Neural cell (in vitro differentiated cells): ENCODE measurements around the gene STAC3. TPM values are rescaled to one million over a fixed set of nuclear protein-coding genes. Genes with fewer than 3 reads are reported as not detected.

Experiments used
- H2AFZ ChIP-seq: fragments of 200-600, 300-800 bp; sonication (generic), shearing (Covaris generic); 2 replicates; pipeline ENCODE4 v1.6.0; 2014; ENCODE audit warnings: low read depth, mild to moderate bottlenecking, antibody characterized with exemption, low read length, moderate library complexity
- H3F3A ChIP-seq: fragments of 200-600 bp; shearing (Covaris generic); 2 replicates; pipeline ENCODE4 v1.6.1; 2016; ENCODE audit warnings: mild to moderate bottlenecking, moderate library complexity, mixed read lengths, antibody characterized with exemption, low read length; ENCODE audit not compliant: insufficient read depth, poor library complexity, severe bottlenecking
- H3K27ac ChIP-seq: fragments of 200-600, 300-800 bp; sonication (generic), shearing (Covaris generic); 2 replicates; pipeline ENCODE4 v1.5.1; 2014; ENCODE audit warnings: mild to moderate bottlenecking, low read length, moderate library complexity
- H3K27me3 ChIP-seq: fragments of 300-800, 200-600 bp; sonication (generic), shearing (Covaris generic); 2 replicates; pipeline ENCODE4 v1.6.0; 2014; ENCODE audit warnings: mild to moderate bottlenecking, low read depth, low read length, moderate library complexity; ENCODE audit not compliant: insufficient read depth
- H3K36me3 ChIP-seq: fragments of 300-800, 200-600 bp; sonication (generic), shearing (Covaris generic); 2 replicates; pipeline ENCODE4 v1.5.1; 2014; ENCODE audit warnings: mild to moderate bottlenecking, antibody characterized with exemption, low read length, moderate library complexity; ENCODE audit not compliant: insufficient read depth
- H3K4me2 ChIP-seq: fragments of 300-800, 200-600 bp; sonication (generic), shearing (Covaris generic); 2 replicates; pipeline ENCODE4 v1.6.0; 2014; ENCODE audit warnings: mild to moderate bottlenecking, low read length
- H3K4me3 ChIP-seq: fragments of 300-800, 200-600 bp; sonication (generic), shearing (Covaris generic); 2 replicates; pipeline ENCODE4 v1.5.1; 2014; ENCODE audit warnings: mild to moderate bottlenecking, low read length, moderate library complexity
- H3K79me2 ChIP-seq: fragments of 200-600 bp; shearing (Covaris generic); replicated peaks from 2 replicates; pipeline ENCODE4 v1.6.0; 2014; ENCODE audit warnings: mild to moderate bottlenecking, low read length, moderate library complexity; ENCODE audit not compliant: insufficient read depth
- H3K9ac ChIP-seq: fragments of 300-800, 200-600 bp; sonication (generic), shearing (Covaris generic); 2 replicates; pipeline ENCODE4 v1.6.1; 2016; ENCODE audit warnings: mild to moderate bottlenecking, low read length, mixed read lengths
- H3K9me2 ChIP-seq: fragments of 200-600 bp; shearing (Covaris generic); 2 replicates; pipeline ENCODE4 v1.6.1; 2016; ENCODE audit warnings: mild to moderate bottlenecking, low read length, mixed read lengths; ENCODE audit not compliant: insufficient read depth
- H3K9me3 ChIP-seq: fragments of 200-600, 300-800 bp; sonication (generic), shearing (Covaris generic); 2 replicates; pipeline ENCODE4 v1.6.1; 2016; ENCODE audit warnings: mild to moderate bottlenecking, mixed run types, low read length, moderate library complexity, mixed read lengths
- H4K20me1 ChIP-seq: fragments of 200-600 bp; shearing (Covaris generic); 2 replicates; pipeline ENCODE4 v1.6.1; 2016; ENCODE audit warnings: mild to moderate bottlenecking, mixed run types; ENCODE audit not compliant: insufficient read depth
- CTCF ChIP-seq: fragments of 450-650 bp; IDR thresholded peaks from 2 replicates; pipeline ENCODE4 v1.5.1; 2014; ENCODE audit warnings: antibody characterized with exemption, mild to moderate bottlenecking, moderate library complexity; ENCODE audit not compliant: poor library complexity, severe bottlenecking
- EP300 ChIP-seq: fragments of 450-650 bp; conservative IDR thresholded peaks from 2 replicates; pipeline ENCODE4 v1.6.1; 2014; ENCODE audit warnings: antibody characterized with exemption, mild to moderate bottlenecking, moderate library complexity; ENCODE audit not compliant: poor library complexity, severe bottlenecking
- EZH2 ChIP-seq: fragments of 200-600, 300-800 bp; shearing (Covaris generic), sonication (generic); IDR thresholded peaks from 2 replicates; pipeline ENCODE4 v1.6.1; 2014; ENCODE audit warnings: antibody characterized with exemption, low read length, borderline replicate concordance, mild to moderate bottlenecking; ENCODE audit not compliant: insufficient read depth, poor library complexity, severe bottlenecking
- MXI1 ChIP-seq: fragments of 450-650 bp; conservative IDR thresholded peaks from 2 replicates; pipeline ENCODE4 v1.6.1; 2014; ENCODE audit warnings: antibody characterized with exemption, mild to moderate bottlenecking; ENCODE audit not compliant: poor library complexity, severe bottlenecking
- POLR2AphosphoS5 ChIP-seq: IDR thresholded peaks from 2 replicates; pipeline ENCODE4 v1.6.1; 2012
- RAD21 ChIP-seq: fragments of 450-650 bp; conservative IDR thresholded peaks from 2 replicates; pipeline ENCODE4 v1.6.1; 2014; ENCODE audit warnings: antibody characterized with exemption, mild to moderate bottlenecking, moderate library complexity
- SMC3 ChIP-seq: fragments of 450-650 bp; conservative IDR thresholded peaks from 2 replicates; pipeline ENCODE4 v1.6.1; 2014; ENCODE audit warnings: antibody characterized with exemption, mild to moderate bottlenecking, moderate library complexity; ENCODE audit not compliant: poor library complexity
- TAF1 ChIP-seq: IDR thresholded peaks from 2 replicates; pipeline ENCODE4 v1.6.1; 2012; ENCODE audit warnings: low read depth
- polyA plus RNA-seq: library from polyadenylated mRNA; depleted of rRNA; stranded (reverse); fragments of >200 nt; gene quantifications from 2 replicates; pipeline ENCODE4 v1.2.3, GENCODE V29; 2014
- TF ChIP-seq, protein P1 (sequence below): IDR thresholded peaks from 2 replicates; pipeline ENCODE4 v1.6.1; 2012; ENCODE audit warnings: borderline replicate concordance

The STAC3 gene
- polyA plus RNA-seq, 1 donor from 2014 or later = 1.3 TPM

DNA sequence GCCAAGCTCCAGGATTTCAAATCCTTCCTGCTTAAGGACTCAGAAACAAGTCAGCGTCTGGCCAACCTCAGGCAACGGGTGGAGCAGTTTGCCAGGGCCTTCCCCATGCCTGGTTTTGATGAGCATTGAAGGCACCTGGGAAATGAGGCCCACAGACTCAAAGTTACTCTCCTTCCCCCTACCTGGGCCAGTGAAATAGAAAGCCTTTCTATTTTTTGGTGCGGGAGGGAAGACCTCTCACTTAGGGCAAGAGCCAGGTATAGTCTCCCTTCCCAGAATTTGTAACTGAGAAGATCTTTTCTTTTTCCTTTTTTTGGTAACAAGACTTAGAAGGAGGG lies 16.8 kb downstream of the STAC3 start:
- no peaks in the 10 kb centered on the region for H3K79me2 ChIP-seq
- no peaks in the 10 kb centered on the region for H3K36me3 ChIP-seq
- TF ChIP-seq POLR2AphosphoS5 (no peak), CTCF (no peak)
- H4K20me1 ChIP-seq = no peaks in the 10 kb centered on the region
- no peak overlapping the region for H2AFZ ChIP-seq
- H3K4me2 ChIP-seq = no peak overlapping the region
- H3K4me3 ChIP-seq = no peak overlapping the region
- H3K9me3 ChIP-seq = no peaks in the 10 kb centered on the region
- H3K27ac ChIP-seq = no peak overlapping the region
- no peaks in the 10 kb centered on the region for H3K9me2 ChIP-seq
- H3F3A ChIP-seq = no peaks in the 10 kb centered on the region
- H3K9ac ChIP-seq = no peak overlapping the region
- peaks cover 36% of the 10 kb centered on the region for H3K27me3 ChIP-seq

DNA sequence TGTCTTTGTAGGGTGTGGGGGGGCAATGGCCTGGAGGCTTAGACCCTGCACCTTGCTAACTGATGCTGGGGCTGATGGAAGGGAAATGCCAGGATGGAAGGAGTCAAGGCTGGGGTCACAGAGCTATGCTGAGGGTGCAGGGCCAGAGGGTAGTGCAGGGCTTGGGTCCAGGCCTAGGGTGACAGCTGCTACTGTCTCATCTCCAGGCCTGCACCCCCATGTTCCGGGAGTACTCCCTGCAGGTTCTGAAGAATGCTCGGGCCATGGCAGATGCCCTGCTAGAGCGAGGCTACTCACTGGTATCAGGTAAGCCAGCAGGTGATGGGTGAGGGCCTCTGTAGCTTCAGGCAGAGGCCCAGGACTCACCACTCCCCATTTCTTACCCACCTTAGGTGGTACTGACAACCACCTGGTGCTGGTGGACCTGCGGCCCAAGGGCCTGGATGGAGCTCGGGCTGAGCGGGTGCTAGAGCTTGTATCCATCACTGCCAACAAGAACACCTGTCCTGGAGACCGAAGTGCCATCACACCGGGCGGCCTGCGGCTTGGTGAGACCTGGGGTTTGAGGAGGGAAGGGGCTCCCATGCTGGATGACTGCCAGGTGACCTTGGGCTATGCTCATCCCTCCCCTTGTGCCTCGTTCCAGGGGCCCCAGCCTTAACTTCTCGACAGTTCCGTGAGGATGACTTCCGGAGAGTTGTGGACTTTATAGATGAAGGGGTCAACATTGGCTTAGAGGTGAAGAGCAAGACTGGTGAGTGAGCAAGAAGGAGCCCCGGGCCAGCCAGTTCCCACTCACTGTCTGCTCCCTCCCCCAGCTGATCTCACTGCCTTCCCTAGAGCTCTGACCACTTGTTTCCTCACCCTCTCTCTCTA lies 17.4 kb downstream of the STAC3 start:
- no peak for TF ChIP-seq EZH2
- TF ChIP-seq, protein P1, sequence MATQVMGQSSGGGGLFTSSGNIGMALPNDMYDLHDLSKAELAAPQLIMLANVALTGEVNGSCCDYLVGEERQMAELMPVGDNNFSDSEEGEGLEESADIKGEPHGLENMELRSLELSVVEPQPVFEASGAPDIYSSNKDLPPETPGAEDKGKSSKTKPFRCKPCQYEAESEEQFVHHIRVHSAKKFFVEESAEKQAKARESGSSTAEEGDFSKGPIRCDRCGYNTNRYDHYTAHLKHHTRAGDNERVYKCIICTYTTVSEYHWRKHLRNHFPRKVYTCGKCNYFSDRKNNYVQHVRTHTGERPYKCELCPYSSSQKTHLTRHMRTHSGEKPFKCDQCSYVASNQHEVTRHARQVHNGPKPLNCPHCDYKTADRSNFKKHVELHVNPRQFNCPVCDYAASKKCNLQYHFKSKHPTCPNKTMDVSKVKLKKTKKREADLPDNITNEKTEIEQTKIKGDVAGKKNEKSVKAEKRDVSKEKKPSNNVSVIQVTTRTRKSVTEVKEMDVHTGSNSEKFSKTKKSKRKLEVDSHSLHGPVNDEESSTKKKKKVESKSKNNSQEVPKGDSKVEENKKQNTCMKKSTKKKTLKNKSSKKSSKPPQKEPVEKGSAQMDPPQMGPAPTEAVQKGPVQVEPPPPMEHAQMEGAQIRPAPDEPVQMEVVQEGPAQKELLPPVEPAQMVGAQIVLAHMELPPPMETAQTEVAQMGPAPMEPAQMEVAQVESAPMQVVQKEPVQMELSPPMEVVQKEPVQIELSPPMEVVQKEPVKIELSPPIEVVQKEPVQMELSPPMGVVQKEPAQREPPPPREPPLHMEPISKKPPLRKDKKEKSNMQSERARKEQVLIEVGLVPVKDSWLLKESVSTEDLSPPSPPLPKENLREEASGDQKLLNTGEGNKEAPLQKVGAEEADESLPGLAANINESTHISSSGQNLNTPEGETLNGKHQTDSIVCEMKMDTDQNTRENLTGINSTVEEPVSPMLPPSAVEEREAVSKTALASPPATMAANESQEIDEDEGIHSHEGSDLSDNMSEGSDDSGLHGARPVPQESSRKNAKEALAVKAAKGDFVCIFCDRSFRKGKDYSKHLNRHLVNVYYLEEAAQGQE = no peak
- no peak for TF ChIP-seq TAF1
- no peak for TF ChIP-seq MXI1
- no peak for TF ChIP-seq POLR2AphosphoS5
- no peak for TF ChIP-seq SMC3
- no peak for TF ChIP-seq EP300
- no peak for TF ChIP-seq CTCF
- no peak for TF ChIP-seq RAD21
- no peak overlapping the region for H2AFZ ChIP-seq
- no peak overlapping the region for H3K27ac ChIP-seq
- H3K36me3 ChIP-seq = no peaks in the 10 kb centered on the region
- H3K79me2 ChIP-seq = no peaks in the 10 kb centered on the region
- no peak overlapping the region for H3K9ac ChIP-seq
- no peaks in the 10 kb centered on the region for H4K20me1 ChIP-seq
- H3K4me3 ChIP-seq = no peak overlapping the region
- peaks cover 29% of the 10 kb centered on the region for H3K27me3 ChIP-seq
- no peak overlapping the region for H3K4me2 ChIP-seq
- no peaks in the 10 kb centered on the region for H3F3A ChIP-seq
- no peaks in the 10 kb centered on the region for H3K9me2 ChIP-seq
- H3K9me3 ChIP-seq = no peaks in the 10 kb centered on the region
